GM21447 (cell line): Measurements from ENCODE around the gene CTDSPL.
"Not testable (repeated sequence)": the region's sequence is repeated elsewhere in the genome, so short reads cannot be mapped to it uniquely, and the experiment has no call there.

Experiments
- ATAC-seq: cut with Tn5 transposase; IDR thresholded peaks from one replicate; pipeline ENCODE4 v1.9.1; 2021; ENCODE audit not compliant: unreplicated experiment

CTDSPL gene

GRCh38 chr3:37861620-37862041, at the start of gene CTDSPL:
Gene CTDSPL (plus strand): TSS chr3:37861880. CDS start chr3:37862200, 320 bp downstream.
- no peak for ATAC-seq

GRCh38 chr3:37812499-37812896, 49.2 kb upstream of the CTDSPL start:
- no peak for ATAC-seq

GRCh38 chr3:37813403-37813802, 48.3 kb upstream of the CTDSPL start:
- no peak for ATAC-seq

GRCh38 chr3:37814547-37814946, 47.1 kb upstream of the CTDSPL start:
- ATAC-seq: no peak

GRCh38 chr3:37815156-37815555, 46.5 kb upstream of the CTDSPL start:
- ATAC-seq: not testable (repeated sequence)

GRCh38 chr3:37816271-37816670, 45.4 kb upstream of the CTDSPL start:
- ATAC-seq: no peak

- ATAC-seq: no peak
Observed at GRCh38 chr3:37819591-37819990, 42.1 kb upstream of the CTDSPL start.

- ATAC-seq: no peak
Observed at GRCh38 chr3:37820286-37820685, 41.4 kb upstream of the CTDSPL start.

GRCh38 chr3:37823189-37823588, 38.5 kb upstream of the CTDSPL start:
- no peak for ATAC-seq

- no peak for ATAC-seq
Observed at GRCh38 chr3:37824090-37824953, 37.4 kb upstream of the CTDSPL start.

- no peak for ATAC-seq
Observed at GRCh38 chr3:37824954-37825328, 36.7 kb upstream of the CTDSPL start.

GRCh38 chr3:37825744-37826400, 35.8 kb upstream of the CTDSPL start:
- no peak for ATAC-seq

GRCh38 chr3:37826502-37826901, 35.2 kb upstream of the CTDSPL start:
- ATAC-seq: no peak

- no peak for ATAC-seq
Observed at GRCh38 chr3:37826933-37827332, 34.7 kb upstream of the CTDSPL start.

- no peak for ATAC-seq
Observed at GRCh38 chr3:37832480-37832879, 29.2 kb upstream of the CTDSPL start.

GRCh38 chr3:37833302-37834186, 28.1 kb upstream of the CTDSPL start:
- no peak for ATAC-seq

- no peak for ATAC-seq
Observed at GRCh38 chr3:37836589-37836988, 25.1 kb upstream of the CTDSPL start.

GRCh38 chr3:37847689-37848088, 14.0 kb upstream of the CTDSPL start:
- ATAC-seq: no peak

GRCh38 chr3:37849146-37849923, 12.3 kb upstream of the CTDSPL start:
- ATAC-seq: no peak

GRCh38 chr3:37852097-37852496, 9.6 kb upstream of the CTDSPL start:
- ATAC-seq: no peak

GRCh38 chr3:37852771-37853170, 8.9 kb upstream of the CTDSPL start:
- ATAC-seq: no peak
